MG63 (cell line): ENCODE measurements around the gene GART. TPM values are rescaled to one million over a fixed set of nuclear protein-coding genes. Genes with fewer than 3 reads are reported as not detected.

Source experiments
- DNase-seq: peaks from one replicate; pipeline ENCODE4 v3.0.0-alpha.2; 2020
- H3K27me3 ChIP-seq: fragments of 250-450 bp; sonication (Bioruptor Pico); 2 replicates; pipeline ENCODE4 v1.5.1; 2020; ENCODE audit warnings: mild to moderate bottlenecking, moderate library complexity
- H3K36me3 ChIP-seq: fragments of 250-450 bp; sonication (Bioruptor Pico); 2 replicates; pipeline ENCODE4 v1.5.1; 2020; ENCODE audit warnings: mild to moderate bottlenecking, moderate library complexity
- H3K4me3 ChIP-seq: fragments of 250-450 bp; sonication (Bioruptor Pico); 2 replicates; pipeline ENCODE4 v1.5.1; 2020; ENCODE audit warnings: mild to moderate bottlenecking, moderate library complexity
- H3K9me3 ChIP-seq: fragments of 250-450 bp; sonication (Bioruptor Pico); 2 replicates; pipeline ENCODE4 v1.5.1; 2020; ENCODE audit warnings: mild to moderate bottlenecking, moderate library complexity
- total RNA-seq: library from RNA; depleted of rRNA; stranded (reverse); fragments of >200 nt; shearing (Covaris generic); gene quantifications from 2 replicates; pipeline ENCODE4 v1.2.3, GENCODE V29; 2014; ENCODE audit warnings: low replicate concordance

GART gene
- total RNA-seq, 1 experiment from 2014 or later = 55.3 TPM

DNA sequence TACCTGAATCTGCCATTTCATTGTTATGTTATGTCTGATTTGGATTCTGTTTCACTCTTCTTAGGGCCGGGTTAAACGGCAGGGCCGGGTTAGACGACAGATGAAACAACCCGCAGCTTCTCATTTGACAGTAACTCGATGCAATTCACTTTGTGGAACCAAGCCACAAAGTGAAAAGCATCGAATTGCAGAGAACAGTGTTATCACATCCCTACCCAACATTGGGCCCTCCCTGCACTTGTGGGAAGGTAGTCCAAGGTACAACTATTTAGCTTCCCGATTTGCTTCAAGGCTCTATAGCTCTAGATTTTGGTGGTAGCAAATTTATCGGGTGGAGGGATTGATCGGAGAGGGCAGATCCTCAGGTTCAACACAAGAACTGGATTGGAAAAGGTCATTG is 17.9 kb upstream of the GART start:
- Histone ChIP-seq H3K27me3 (no peaks in the 10 kb centered on the region), H3K4me3 (no peak overlapping the region), H3K9me3 (no peaks in the 10 kb centered on the region), H3K36me3 (peaks cover 93% of the 10 kb centered on the region)
- DNase-seq = no peak

DNA sequence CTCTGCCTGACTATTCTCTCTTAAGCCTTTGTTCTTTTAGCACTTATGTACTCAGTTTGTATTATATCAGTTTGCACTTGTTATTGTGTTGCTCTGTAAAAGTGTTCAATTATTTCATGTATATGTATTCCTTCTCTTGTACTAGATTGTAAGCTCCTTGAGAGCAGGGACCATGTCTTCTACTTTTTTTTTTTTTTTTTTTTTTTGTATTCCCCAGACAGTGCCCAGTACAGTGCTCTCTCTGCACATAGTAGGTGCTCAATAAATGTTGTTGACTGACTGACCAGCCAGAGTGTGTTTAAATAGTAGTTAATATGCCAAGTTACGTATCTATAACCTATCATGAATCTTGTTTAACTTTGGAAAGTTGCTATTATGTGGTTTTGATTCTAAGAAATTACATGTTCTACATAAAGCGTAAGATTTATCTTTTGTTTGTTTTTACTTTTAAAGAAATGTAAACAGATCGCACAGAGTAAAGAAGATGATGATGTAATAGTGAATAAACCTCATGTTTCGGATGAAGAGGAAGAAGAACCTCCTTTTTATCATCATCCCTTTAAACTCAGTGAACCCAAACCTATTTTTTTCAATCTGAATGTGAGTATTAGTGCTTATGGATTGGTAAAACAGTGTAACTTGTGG is 17.0 kb upstream of the GART start:
- peaks cover 94% of the 10 kb centered on the region for H3K36me3 ChIP-seq
- no peaks in the 10 kb centered on the region for H3K9me3 ChIP-seq
- H3K4me3 ChIP-seq = no peak overlapping the region
- H3K27me3 ChIP-seq = no peaks in the 10 kb centered on the region
- no peak for DNase-seq

DNA sequence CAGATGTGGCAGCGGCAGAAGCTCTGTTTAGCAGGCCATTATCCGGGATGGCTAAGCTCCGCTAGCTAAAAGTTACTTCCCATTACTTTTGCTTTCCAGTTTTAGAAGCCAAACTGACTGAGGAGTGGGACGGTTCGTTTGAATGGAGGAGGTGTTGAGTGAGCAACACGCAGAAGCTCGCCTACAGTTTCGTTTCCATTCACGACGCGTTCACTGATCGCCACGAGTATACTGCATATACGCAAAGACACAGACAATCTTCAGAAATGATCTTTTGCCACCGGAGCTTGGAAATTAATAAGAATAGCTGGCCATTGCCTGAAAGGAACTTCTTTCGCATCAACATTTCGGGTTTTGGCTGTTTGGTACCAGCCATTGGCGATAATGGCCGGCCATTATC is 15.5 kb upstream of the GART start:
- H3K4me3 ChIP-seq = no peak overlapping the region
- no peaks in the 10 kb centered on the region for H3K27me3 ChIP-seq
- peaks cover 97% of the 10 kb centered on the region for H3K36me3 ChIP-seq
- H3K9me3 ChIP-seq = no peaks in the 10 kb centered on the region
- no peak for DNase-seq

DNA sequence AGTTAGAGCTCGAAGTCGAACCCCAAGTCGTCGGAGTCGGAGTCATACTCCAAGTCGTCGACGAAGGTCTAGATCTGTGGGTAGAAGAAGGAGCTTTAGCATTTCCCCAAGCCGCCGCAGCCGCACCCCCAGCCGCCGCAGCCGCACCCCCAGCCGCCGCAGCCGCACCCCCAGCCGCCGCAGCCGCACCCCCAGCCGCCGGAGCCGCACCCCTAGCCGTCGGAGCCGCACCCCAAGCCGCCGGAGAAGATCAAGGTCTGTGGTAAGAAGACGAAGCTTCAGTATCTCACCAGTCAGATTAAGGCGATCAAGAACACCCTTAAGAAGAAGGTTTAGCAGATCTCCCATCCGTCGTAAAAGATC is 13.0 kb upstream of the GART start:
- Histone ChIP-seq H3K4me3 (no peak overlapping the region), H3K9me3 (no peaks in the 10 kb centered on the region), H3K27me3 (no peaks in the 10 kb centered on the region), H3K36me3 (peaks cover 96% of the 10 kb centered on the region)
- DNase-seq = no peak

DNA sequence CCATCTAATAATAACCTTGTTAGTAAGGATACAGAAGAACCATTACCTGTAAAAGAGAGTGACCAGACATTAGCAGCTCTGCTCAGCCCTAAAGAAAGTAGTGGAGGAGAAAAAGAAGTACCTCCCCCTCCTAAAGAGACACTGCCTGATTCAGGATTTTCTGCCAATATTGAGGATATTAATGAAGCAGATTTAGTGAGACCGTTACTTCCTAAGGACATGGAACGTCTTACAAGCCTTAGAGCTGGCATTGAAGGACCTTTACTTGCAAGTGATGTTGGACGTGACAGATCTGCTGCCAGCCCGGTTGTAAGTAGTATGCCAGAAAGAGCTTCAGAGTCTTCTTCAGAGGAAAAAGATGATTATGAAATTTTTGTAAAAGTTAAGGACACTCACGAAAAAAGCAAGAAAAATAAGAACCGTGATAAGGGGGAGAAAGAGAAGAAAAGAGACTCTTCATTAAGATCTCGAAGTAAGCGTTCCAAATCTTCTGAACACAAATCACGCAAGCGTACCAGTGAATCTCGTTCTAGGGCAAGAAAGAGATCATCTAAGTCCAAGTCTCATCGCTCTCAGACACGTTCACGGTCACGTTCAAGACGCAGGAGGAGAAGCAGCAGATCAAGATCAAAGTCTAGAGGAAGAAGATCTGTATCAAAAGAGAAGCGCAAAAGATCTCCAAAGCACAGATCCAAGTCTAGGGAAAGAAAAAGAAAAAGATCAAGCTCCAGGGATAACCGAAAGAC is 12.5 kb upstream of the GART start:
- H3K27me3 ChIP-seq = no peaks in the 10 kb centered on the region
- no peaks in the 10 kb centered on the region for H3K9me3 ChIP-seq
- no peak for DNase-seq
- no peak overlapping the region for H3K4me3 ChIP-seq
- peaks cover 96% of the 10 kb centered on the region for H3K36me3 ChIP-seq

DNA sequence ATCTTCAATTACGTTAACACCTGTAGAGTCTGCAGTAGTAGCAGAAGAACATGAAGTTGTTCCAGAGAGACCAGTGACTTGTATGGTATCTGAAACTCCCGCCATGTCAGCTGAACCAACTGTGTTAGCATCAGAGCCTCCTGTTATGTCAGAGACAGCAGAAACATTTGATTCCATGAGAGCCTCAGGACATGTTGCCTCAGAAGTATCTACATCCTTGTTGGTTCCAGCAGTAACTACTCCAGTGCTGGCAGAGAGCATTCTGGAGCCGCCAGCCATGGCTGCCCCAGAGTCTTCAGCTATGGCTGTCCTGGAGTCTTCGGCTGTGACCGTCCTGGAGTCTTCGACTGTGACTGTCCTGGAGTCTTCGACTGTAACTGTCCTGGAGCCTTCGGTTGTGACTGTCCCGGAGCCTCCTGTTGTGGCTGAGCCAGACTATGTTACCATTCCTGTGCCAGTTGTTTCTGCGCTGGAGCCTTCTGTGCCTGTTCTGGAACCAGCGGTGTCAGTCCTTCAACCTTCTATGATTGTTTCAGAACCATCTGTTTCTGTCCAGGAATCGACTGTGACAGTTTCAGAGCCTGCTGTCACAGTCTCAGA is 11.2 kb upstream of the GART start:
- Histone ChIP-seq H3K9me3 (no peaks in the 10 kb centered on the region), H3K27me3 (no peaks in the 10 kb centered on the region), H3K4me3 (no peak overlapping the region), H3K36me3 (peaks cover 96% of the 10 kb centered on the region)
- DNase-seq = no peak

DNA sequence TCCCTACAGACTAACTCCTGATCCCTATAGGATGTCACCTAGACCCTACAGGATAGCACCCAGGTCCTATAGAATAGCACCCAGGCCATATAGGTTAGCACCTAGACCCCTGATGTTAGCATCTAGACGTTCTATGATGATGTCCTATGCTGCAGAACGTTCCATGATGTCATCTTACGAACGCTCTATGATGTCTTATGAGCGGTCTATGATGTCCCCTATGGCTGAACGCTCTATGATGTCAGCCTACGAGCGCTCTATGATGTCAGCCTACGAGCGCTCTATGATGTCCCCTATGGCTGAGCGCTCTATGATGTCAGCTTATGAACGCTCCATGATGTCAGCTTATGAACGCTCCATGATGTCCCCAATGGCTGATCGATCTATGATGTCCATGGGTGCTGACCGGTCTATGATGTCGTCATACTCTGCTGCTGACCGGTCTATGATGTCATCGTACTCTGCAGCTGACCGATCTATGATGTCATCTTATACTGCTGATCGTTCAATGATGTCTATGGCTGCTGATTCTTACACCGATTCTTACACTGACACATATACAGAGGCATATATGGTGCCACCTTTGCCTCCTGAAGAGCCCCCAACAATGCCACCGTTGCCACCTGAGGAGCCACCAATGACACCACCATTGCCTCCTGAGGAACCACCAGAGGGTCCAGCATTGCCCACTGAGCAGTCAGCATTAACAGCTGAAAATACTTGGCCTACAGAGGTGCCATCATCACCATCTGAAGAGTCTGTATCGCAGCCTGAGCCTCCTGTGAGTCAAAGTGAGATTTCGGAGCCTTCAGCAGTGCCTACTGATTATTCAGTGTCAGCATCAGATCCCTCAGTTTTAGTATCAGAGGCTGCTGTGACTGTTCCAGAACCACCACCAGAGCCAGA is 10.4 kb upstream of the GART start:
- Histone ChIP-seq H3K27me3 (no peaks in the 10 kb centered on the region), H3K36me3 (peaks cover 93% of the 10 kb centered on the region), H3K9me3 (no peaks in the 10 kb centered on the region), H3K4me3 (no peak overlapping the region)
- no peak for DNase-seq

DNA sequence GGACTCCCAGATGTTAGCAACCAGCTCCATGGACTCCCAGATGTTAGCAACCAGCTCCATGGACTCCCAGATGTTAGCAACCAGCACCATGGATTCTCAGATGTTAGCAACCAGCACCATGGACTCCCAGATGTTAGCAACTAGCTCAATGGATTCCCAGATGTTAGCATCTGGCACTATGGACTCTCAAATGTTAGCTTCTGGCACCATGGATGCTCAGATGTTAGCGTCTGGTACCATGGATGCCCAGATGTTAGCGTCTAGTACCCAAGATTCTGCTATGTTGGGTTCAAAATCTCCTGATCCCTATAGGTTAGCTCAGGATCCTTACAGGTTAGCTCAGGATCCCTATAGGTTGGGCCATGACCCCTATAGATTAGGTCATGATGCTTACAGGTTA is 9.7 kb upstream of the GART start:
- H3K36me3 ChIP-seq = peaks cover 95% of the 10 kb centered on the region
- no peaks in the 10 kb centered on the region for H3K27me3 ChIP-seq
- H3K4me3 ChIP-seq = no peak overlapping the region
- no peaks in the 10 kb centered on the region for H3K9me3 ChIP-seq
- DNase-seq = no peak

DNA sequence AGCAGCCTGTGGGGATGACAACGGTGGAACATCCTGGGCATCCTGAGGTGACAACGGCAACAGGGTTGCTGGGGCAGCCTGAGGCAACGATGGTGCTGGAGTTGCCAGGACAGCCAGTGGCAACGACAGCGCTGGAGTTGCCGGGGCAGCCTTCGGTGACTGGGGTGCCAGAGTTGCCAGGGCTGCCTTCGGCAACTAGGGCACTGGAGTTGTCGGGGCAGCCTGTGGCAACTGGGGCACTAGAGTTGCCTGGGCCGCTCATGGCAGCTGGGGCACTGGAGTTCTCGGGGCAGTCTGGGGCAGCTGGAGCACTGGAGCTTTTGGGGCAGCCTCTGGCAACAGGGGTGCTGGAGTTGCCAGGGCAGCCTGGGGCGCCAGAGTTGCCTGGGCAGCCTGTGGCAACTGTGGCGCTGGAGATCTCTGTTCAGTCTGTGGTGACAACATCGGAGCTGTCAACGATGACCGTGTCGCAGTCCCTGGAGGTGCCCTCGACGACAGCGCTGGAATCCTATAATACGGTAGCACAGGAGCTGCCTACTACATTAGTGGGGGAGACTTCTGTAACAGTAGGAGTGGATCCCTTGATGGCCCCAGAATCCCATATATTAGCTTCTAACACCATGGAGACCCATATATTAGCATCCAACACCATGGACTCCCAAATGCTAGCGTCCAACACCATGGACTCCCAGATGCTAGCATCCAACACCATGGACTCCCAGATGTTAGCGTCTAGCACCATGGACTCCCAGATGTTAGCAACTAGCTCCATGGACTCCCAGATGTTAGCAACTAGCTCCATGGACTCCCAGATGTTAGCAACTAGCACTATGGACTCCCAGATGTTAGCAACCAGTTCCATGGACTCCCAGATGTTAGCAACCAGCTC is 9.1 kb upstream of the GART start:
- H3K36me3 ChIP-seq = peaks cover 95% of the 10 kb centered on the region
- no peaks in the 10 kb centered on the region for H3K9me3 ChIP-seq
- DNase-seq = no peak
- no peak overlapping the region for H3K4me3 ChIP-seq
- no peaks in the 10 kb centered on the region for H3K27me3 ChIP-seq

DNA sequence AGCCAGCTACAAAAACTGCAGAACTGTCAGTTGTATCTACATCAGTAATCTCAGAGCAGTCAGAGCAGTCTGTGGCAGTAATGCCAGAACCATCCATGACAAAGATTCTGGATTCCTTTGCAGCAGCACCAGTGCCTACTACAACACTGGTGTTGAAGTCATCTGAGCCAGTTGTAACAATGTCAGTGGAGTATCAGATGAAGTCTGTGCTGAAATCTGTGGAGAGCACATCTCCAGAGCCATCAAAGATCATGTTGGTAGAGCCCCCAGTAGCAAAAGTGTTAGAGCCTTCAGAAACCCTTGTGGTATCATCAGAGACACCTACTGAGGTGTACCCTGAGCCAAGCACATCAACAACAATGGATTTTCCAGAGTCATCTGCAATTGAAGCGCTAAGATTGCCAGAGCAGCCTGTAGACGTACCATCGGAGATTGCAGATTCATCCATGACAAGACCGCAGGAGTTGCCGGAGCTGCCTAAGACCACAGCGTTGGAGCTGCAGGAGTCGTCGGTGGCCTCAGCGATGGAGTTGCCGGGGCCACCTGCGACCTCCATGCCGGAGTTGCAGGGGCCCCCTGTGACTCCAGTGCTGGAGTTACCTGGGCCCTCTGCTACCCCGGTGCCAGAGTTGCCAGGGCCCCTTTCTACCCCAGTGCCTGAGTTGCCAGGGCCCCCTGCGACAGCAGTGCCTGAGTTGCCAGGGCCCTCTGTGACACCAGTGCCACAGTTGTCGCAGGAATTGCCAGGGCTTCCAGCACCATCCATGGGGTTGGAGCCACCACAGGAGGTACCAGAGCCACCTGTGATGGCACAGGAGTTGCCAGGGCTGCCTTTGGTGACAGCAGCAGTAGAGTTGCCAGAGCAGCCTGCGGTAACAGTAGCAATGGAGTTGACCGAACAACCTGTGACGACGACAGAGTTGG is 8.2 kb upstream of the GART start:
- H3K9me3 ChIP-seq = no peaks in the 10 kb centered on the region
- no peaks in the 10 kb centered on the region for H3K27me3 ChIP-seq
- H3K4me3 ChIP-seq = no peak overlapping the region
- H3K36me3 ChIP-seq = peaks cover 87% of the 10 kb centered on the region
- no peak for DNase-seq

DNA sequence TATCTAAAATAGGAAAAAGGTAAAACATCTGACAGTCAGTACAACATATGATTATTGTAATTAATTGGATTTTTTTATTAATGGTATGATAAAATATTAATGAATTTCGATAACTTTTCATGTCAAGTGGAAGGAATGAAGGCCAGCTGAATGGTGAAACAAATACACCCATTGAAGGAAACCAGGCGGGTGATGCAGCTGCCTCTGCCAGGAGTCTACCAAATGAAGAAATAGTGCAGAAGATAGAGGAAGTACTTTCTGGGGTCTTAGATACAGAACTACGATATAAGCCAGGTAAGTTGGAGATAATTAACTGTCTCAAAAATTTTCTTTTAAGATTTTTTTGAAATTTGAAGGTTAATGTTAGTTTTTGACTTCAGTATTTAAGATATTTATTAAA is 4.2 kb upstream of the GART start:
- peaks cover 65% of the 10 kb centered on the region for H3K36me3 ChIP-seq
- peak overlapping the region; percentile 91; the same call in 1 of the 2 replicates for H3K4me3 ChIP-seq
- no peak for DNase-seq
- no peaks in the 10 kb centered on the region for H3K9me3 ChIP-seq
- H3K27me3 ChIP-seq = no peaks in the 10 kb centered on the region

DNA sequence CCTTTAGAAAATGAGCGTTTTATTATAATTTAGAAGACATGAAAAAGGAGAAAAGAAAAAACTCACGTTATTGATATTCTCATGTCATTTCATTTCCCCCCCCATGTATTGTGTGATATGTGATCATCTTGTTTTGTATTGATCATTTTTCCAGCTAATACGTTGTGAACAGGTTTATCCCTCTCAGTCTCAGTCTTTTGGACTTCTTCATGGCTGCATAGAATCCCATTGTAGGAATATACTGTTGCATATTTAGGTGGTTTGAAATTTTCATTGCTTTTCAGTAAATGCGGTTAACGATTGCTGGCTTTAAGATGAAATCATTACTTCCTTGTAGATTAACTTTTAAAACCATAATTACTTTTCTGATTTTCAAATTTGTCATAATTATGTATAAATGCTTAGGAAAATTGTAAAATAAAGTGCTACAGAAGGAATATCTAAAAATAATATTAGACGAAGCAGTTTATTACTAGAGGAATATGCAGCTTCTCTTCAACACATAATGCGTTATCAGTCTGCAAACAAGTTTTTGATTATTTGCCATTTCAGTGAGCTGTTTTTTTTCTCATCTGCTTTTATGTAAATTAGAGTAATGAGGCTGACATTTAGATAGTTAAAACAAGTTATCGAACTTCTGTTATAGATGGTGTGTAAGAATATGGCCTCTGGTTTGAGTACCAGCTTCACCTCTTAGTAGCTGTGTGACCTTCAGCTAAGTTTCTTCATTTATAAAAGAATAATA is 2.7 kb upstream of the GART start:
- no peaks in the 10 kb centered on the region for H3K9me3 ChIP-seq
- H3K36me3 ChIP-seq = peaks cover 62% of the 10 kb centered on the region
- peak overlapping the region; percentile 91 for H3K4me3 ChIP-seq
- DNase-seq = no peak
- H3K27me3 ChIP-seq = no peaks in the 10 kb centered on the region

DNA sequence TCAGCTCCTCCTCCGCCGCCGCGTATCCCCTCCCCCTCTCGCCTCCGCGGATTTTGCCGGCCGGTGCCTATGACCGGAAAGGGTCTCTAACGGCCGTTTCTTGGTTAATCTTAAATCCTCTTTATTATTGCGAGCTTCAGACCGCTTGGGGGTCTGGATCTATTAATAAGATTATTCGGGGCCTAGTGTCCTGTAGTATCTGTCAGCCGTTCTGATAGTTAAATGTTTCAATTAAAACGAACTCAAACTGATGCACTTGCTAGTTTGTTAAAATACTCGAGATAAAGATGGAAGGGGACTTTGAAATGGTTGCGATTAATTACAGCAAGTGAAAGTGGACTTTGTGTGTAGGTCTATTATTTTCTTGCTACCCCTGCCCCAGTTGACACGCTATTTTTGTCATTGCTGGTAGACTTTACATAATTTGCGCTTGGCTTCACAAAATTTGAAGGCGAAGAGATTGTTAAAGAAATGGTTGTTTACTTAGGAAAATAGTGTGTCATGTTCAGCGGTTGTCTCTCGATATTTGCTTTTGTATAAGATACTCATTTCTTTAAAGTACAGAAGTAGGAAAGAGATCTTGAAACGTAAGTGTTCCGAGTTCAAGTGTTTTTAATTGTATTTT is 1.7 kb upstream of the GART start:
- peak overlapping the region; percentile 91 for H3K4me3 ChIP-seq
- peak; percentile 80 for DNase-seq
- peaks cover 62% of the 10 kb centered on the region for H3K36me3 ChIP-seq
- H3K9me3 ChIP-seq = no peaks in the 10 kb centered on the region
- no peaks in the 10 kb centered on the region for H3K27me3 ChIP-seq
